Fibroblast of lung (primary cell): ENCODE results near the gene KIF13A.

Experiments used
- EZH2 ChIP-seq: IDR thresholded peaks from 2 replicates; pipeline ENCODE4 v1.5.1; 2012; ENCODE audit warnings: low read length, control low read depth, mild to moderate bottlenecking; ENCODE audit errors: missing control alignments
- TF ChIP-seq, protein P1 (sequence below), 2 donors: IDR thresholded peaks in 1 of 2; conservative IDR thresholded peaks in 1 of 2; 1 replicate in 1 of 2; 2 replicates in 1 of 2; pipeline ENCODE4 v1.5.1; 2011 to 2012; ENCODE audit warnings: low read length in 2 of 2, control low read depth in 1 of 2, inconsistent platforms in 1 of 2, low read depth in 1 of 2, mild to moderate bottlenecking in 1 of 2

DNA sequence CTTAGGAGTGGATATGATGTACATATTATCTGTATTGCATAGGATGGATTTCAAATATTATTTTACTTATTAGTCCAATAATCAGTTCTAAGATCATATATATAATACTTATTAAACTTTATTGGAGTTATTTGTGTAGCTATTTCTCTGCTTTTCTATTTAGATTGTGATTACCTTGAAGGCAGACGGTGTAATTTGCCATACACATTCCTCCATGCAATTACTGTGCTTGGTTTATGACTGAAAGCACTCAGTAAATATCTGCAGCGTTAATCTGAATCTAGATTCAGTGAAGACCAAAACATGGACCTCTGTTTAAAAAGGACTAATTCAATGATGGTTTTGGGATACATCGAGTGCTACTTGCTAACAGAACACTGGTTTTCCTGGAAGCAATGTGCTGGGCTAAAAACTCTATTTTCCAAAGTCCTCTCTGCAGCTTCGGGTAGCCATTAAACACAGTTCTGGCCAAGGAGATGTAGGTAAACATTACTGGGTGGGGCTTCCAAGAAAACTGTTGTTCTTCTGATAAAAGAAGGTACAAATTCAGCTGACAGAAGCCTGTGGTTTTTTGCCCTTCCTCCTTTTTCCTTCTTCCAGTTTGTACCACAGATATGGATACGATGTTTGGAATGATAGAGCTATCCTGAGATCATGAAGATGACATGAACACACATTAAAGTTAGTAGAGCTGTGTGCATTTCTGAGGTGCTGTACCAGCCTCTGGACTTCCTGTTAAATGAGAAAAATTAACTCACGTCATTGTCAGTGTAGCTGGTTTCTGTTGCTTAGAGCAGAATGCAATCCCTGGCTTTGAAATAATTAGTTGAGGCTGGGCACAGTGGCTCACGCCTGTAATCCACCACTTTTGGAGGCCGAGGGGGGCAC lies 144.3 kb downstream of the KIF13A start:
- TF ChIP-seq, protein P1, sequence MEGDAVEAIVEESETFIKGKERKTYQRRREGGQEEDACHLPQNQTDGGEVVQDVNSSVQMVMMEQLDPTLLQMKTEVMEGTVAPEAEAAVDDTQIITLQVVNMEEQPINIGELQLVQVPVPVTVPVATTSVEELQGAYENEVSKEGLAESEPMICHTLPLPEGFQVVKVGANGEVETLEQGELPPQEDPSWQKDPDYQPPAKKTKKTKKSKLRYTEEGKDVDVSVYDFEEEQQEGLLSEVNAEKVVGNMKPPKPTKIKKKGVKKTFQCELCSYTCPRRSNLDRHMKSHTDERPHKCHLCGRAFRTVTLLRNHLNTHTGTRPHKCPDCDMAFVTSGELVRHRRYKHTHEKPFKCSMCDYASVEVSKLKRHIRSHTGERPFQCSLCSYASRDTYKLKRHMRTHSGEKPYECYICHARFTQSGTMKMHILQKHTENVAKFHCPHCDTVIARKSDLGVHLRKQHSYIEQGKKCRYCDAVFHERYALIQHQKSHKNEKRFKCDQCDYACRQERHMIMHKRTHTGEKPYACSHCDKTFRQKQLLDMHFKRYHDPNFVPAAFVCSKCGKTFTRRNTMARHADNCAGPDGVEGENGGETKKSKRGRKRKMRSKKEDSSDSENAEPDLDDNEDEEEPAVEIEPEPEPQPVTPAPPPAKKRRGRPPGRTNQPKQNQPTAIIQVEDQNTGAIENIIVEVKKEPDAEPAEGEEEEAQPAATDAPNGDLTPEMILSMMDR (conservative IDR thresholded peaks at IDR 0.05 in 1 of 2, IDR thresholded peaks at IDR 0.05 in 1 of 2; ENCODE audit: low read depth in 1 of 2, low read length in 2 of 2), result no peak
- no peak for TF ChIP-seq EZH2
